Left renal cortex interstitium (tissue), 4 donors: ENCODE data around the gene AKAP5. TPM values are rescaled to one million over a fixed set of nuclear protein-coding genes. Genes with fewer than 3 reads are reported as not detected.

Source experiments
- DNase-seq, 4 donors: peaks; one replicate each; pipeline ENCODE4 v3.0.0-alpha.2; 2013; ENCODE audit warnings: low read depth in 4 of 4, low spot score in 2 of 4, missing footprints in 1 of 4
- polyA plus RNA-seq, 4 donors: library from polyadenylated mRNA; unstranded; fragments of 120-200 nt; gene quantifications; one replicate each; pipeline ENCODE4 v1.2.1, GENCODE V29; 2013; ENCODE audit not compliant: insufficient read length in 4 of 4

AKAP5 gene
- polyA plus RNA-seq, 4 donors, result 5.6 to 7.9 (median 6.6) TPM

DNA sequence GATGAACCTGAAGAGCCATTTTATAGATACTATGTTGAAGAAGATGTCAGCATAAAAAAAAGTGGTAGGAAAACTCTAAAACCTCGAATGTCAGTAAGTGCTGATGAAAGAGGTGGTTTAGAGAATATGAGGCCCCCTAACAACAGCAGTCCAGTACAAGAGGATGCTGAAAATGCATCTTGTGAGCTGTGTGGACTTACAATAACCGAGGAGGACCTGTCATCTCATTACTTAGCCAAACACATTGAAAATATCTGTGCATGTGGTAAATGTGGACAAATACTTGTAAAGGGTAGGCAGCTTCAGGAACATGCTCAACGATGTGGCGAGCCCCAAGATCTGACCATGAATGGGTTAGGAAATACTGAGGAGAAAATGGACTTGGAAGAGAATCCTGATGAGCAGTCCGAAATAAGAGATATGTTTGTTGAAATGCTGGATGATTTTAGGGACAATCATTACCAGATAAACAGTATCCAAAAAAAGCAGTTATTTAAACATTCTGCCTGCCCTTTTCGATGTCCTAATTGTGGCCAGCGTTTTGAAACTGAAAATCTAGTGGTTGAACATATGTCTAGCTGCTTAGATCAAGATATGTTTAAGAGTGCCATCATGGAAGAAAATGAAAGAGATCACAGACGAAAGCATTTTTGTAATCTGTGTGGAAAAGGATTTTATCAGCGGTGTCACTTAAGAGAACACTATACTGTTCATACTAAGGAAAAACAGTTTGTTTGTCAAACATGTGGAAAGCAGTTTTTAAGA, 57.5 kb downstream of the AKAP5 start:
- no peak for DNase-seq

Other genes with a start within 250 kb of the AKAP5 start
- gene ESR2, start 171.1 kb upstream of the AKAP5 start, polyA plus RNA-seq, result 1 to 10 TPM in 2 of 4 donors, under 1 TPM in 2; 0.73 to 1.6 (median 1.2) TPM
- gene MTHFD1, start 77.1 kb upstream of the AKAP5 start, polyA plus RNA-seq, result 100 to 1,000 TPM in 1 of 4 donors, 10 to 100 TPM in 3; 66.3 to 100 (median 91.8) TPM
- gene ZBTB25, start 38.3 kb downstream of the AKAP5 start, polyA plus RNA-seq, result 10 to 100 TPM in 2 of 4 donors, 1 to 10 TPM in 2; 8.4 to 15.3 (median 11.6) TPM
- 10 to 100 TPM; 55.2 to 70.6 (median 64.0) TPM for gene ZBTB1, start 39.3 kb downstream of the AKAP5 start, polyA plus RNA-seq
- 10 to 100 TPM; 17.4 to 29.8 (median 20.5) TPM for gene HSPA2, start 75.2 kb downstream of the AKAP5 start, polyA plus RNA-seq
- gene PPP1R36, start 84.5 kb downstream of the AKAP5 start, polyA plus RNA-seq, result 1 to 10 TPM in 3 of 4 donors, under 1 TPM in 1; 0.87 to 1.3 (median 1.2) TPM
- 100 to 1,000 TPM in 2 of 4 donors, 10 to 100 TPM in 2; 89.4 to 123 (median 99.0) TPM for gene PLEKHG3, start 238.9 kb downstream of the AKAP5 start, polyA plus RNA-seq